ENCODE data around the gene PALD1.
"Not testable (repeated sequence)": the region's sequence is repeated elsewhere in the genome, so short reads cannot be mapped to it uniquely, and the experiment has no call there.

Gene PALD1

GRCh38 chr10:70571236-70571635, 92.7 kb downstream of the PALD1 start:
- DNase-seq (ENCODE audit: low read depth, low spot score), result no peak
- H3K4me1 ChIP-seq (ENCODE audit: control insufficient read depth, insufficient read depth, low read length), result no peaks in the 10 kb centered on the region
- H3K27me3 ChIP-seq (ENCODE audit: control insufficient read depth, insufficient read depth, low read length), result no peaks in the 10 kb centered on the region
- H3K36me3 ChIP-seq (ENCODE audit: control insufficient read depth, insufficient read depth, low read length), result peaks cover 3% of the 10 kb centered on the region; the same call in 1 of the 2 replicates
- H3K27ac ChIP-seq (ENCODE audit: low read length), result no peak overlapping the region
- H3K9me3 ChIP-seq (ENCODE audit: control insufficient read depth, insufficient read depth, low read length), result no peaks in the 10 kb centered on the region
- no peak overlapping the region for H3K4me3 ChIP-seq (ENCODE audit: low read length)
- WGBS (ENCODE audit: insufficient coverage, insufficient read length), result no CpG with 5 or more reads among the region's 4 CpGs

- Histone ChIP-seq H3K36me3 (ENCODE audit: control insufficient read depth, insufficient read depth, low read length) (peaks cover 3% of the 10 kb centered on the region; the same call in 1 of the 2 replicates), H3K9me3 (ENCODE audit: control insufficient read depth, insufficient read depth, low read length) (no peaks in the 10 kb centered on the region), H3K27ac (ENCODE audit: low read length) (no peak overlapping the region), H3K4me1 (ENCODE audit: control insufficient read depth, insufficient read depth, low read length) (no peaks in the 10 kb centered on the region), H3K27me3 (ENCODE audit: control insufficient read depth, insufficient read depth, low read length) (no peaks in the 10 kb centered on the region), H3K4me3 (ENCODE audit: low read length) (no peak overlapping the region)
- no CpG with 5 or more reads among the region's 16 CpGs for WGBS (ENCODE audit: insufficient coverage, insufficient read length)
- no peak for DNase-seq (ENCODE audit: low read depth, low spot score)
Observed at GRCh38 chr10:70571636-70572439, 93.3 kb downstream of the PALD1 start.

DNA sequence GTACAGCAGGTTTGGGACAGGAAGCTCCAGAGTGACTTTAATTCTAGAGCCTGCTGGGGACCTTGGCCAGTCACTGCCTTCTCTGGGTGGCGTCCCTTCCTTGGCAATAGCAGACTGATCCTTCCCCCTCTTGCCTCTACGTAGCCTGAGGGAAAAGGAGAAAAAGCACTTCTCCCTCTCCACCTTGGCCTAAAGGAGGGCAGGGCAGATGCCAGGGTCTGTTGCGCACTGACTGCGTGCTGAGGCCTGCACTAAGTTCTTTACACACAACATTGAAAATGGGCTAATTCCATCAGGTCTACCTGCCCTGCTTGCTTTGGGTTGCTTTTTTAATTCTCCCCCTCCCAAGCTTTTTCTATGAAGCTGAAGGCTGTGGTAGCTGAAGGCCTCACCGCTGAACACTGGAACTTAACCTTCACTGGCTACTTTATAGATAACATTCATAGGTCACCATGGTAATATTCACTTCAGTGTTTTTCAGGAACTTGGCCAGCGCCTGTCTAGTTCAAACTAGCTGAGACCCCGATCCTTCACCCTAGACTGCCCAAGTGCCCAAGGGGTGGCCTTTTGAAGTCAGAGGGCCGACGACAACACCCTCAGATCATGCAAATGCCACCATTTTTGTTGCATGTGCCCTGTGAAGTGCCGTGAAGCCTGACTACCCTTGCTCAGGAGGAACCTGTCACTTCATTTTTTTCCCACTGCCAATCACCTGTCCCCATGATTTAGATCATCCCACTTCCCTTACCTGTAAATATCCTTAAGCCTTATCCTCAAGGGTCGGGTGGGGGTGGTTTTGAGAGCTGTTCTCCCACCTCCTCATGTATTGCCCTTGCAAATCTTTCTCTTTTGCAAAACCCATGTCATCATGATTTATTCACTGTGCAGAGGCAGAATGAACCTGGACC, 95.3 kb downstream of the PALD1 start:
- WGBS (ENCODE audit: insufficient coverage, insufficient read length), result no CpG with 5 or more reads among the region's 11 CpGs
- Histone ChIP-seq H3K4me3 (ENCODE audit: low read length) (no peak overlapping the region), H3K4me1 (ENCODE audit: control insufficient read depth, insufficient read depth, low read length) (no peaks in the 10 kb centered on the region), H3K27ac (ENCODE audit: low read length) (no peak overlapping the region), H3K36me3 (ENCODE audit: control insufficient read depth, insufficient read depth, low read length) (no peaks in the 10 kb centered on the region), H3K9me3 (ENCODE audit: control insufficient read depth, insufficient read depth, low read length) (no peaks in the 10 kb centered on the region), H3K27me3 (ENCODE audit: control insufficient read depth, insufficient read depth, low read length) (no peaks in the 10 kb centered on the region)
- DNase-seq (ENCODE audit: low read depth, low spot score), result no peak

DNA sequence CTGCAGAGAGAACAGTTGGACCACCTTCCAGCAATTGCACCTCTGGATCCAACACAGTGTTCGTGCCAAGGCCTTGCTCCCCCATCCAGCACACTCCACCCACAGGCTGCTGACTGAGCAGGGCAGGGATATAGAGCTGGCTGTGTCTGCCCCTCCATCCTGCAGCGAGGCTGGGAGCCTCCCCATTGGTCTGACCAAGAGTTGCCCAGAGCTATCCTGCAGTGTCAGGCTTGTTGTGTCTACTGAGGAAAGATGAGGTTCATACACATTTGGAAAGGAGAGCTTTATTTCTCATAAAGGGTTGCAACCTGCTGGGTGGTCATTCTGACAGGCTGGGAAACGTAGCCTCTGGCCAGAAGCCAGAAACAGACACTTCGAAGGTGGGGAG, 96.9 kb downstream of the PALD1 start:
- WGBS (ENCODE audit: insufficient coverage, insufficient read length), result no CpG with 5 or more reads among the region's 4 CpGs
- H3K4me1 ChIP-seq (ENCODE audit: control insufficient read depth, insufficient read depth, low read length), result no peaks in the 10 kb centered on the region
- H3K36me3 ChIP-seq (ENCODE audit: control insufficient read depth, insufficient read depth, low read length), result no peaks in the 10 kb centered on the region
- no peaks in the 10 kb centered on the region for H3K9me3 ChIP-seq (ENCODE audit: control insufficient read depth, insufficient read depth, low read length)
- no peak overlapping the region for H3K4me3 ChIP-seq (ENCODE audit: low read length)
- no peaks in the 10 kb centered on the region for H3K27me3 ChIP-seq (ENCODE audit: control insufficient read depth, insufficient read depth, low read length)
- DNase-seq (ENCODE audit: low read depth, low spot score), result no peak
- H3K27ac ChIP-seq (ENCODE audit: low read length), result no peak overlapping the region

DNA sequence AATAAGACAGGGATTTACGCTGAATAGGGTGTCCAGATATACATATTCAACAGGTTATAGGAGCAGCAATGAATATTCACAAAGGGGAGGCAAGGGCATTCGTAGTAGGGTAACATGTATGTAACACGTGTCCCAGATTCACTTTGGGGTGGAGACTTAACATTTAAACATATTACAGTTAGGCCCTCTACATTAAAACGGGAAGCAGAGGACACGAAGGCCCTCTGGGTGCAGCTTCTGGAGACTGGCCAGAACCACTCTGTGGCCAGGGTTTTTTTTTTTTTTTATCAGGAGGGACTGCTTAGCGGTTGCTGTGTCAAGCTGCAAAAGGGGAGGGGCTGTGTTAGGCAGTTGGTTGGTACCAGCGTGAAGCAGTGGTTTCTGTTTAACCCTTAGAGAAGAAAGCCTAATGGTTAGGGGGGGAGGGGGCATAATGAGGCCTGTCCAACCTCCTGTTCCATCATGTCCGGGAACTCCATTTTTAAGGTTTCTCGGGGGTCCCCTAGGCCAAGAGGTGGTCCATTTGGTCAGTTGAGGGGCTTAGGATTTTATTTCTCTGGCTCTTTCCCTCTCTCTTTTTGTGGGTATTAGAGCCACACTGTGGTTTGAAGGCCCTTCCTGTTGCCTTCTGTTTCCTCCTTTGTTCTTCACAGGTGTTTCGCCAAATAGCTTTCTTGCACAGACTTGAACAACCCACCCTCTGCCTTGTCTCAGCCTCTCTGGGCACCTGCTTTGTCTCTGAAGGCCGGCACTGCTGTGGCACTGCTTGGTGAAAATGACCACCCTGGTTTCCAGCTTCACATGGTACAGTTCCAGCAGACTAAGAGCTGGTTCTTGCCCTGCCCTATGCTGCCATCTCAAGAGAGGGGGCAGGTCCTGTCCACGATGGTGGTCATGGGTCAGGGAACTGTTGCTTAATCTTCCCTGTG, 97.6 kb downstream of the PALD1 start:
- DNase-seq (ENCODE audit: low read depth, low spot score), result no peak
- H3K27ac ChIP-seq (ENCODE audit: low read length), result no peak overlapping the region

GRCh38 chr10:70576803-70577517, 98.4 kb downstream of the PALD1 start:
- DNase-seq (ENCODE audit: low read depth, low spot score), result no peak
- Histone ChIP-seq H3K27ac (ENCODE audit: low read length) (no peak overlapping the region), H3K4me1 (ENCODE audit: control insufficient read depth, insufficient read depth, low read length) (no peaks in the 10 kb centered on the region), H3K27me3 (ENCODE audit: control insufficient read depth, insufficient read depth, low read length) (no peaks in the 10 kb centered on the region), H3K4me3 (ENCODE audit: low read length) (no peak overlapping the region), H3K9me3 (ENCODE audit: control insufficient read depth, insufficient read depth, low read length) (no peaks in the 10 kb centered on the region), H3K36me3 (ENCODE audit: control insufficient read depth, insufficient read depth, low read length) (no peaks in the 10 kb centered on the region)
- WGBS (ENCODE audit: insufficient coverage, insufficient read length), result no CpG with 5 or more reads among the region's 2 CpGs

More for the DNA sequence above, 97.6 kb downstream of the PALD1 start:
- H3K36me3 ChIP-seq (ENCODE audit: control insufficient read depth, insufficient read depth, low read length), result no peaks in the 10 kb centered on the region
- H3K4me3 ChIP-seq (ENCODE audit: low read length), result no peak overlapping the region
- no peaks in the 10 kb centered on the region for H3K9me3 ChIP-seq (ENCODE audit: control insufficient read depth, insufficient read depth, low read length)
- WGBS (ENCODE audit: insufficient coverage, insufficient read length), result no CpG with 5 or more reads among the region's 12 CpGs
- no peaks in the 10 kb centered on the region for H3K27me3 ChIP-seq (ENCODE audit: control insufficient read depth, insufficient read depth, low read length)
- H3K4me1 ChIP-seq (ENCODE audit: control insufficient read depth, insufficient read depth, low read length), result no peaks in the 10 kb centered on the region

DNA sequence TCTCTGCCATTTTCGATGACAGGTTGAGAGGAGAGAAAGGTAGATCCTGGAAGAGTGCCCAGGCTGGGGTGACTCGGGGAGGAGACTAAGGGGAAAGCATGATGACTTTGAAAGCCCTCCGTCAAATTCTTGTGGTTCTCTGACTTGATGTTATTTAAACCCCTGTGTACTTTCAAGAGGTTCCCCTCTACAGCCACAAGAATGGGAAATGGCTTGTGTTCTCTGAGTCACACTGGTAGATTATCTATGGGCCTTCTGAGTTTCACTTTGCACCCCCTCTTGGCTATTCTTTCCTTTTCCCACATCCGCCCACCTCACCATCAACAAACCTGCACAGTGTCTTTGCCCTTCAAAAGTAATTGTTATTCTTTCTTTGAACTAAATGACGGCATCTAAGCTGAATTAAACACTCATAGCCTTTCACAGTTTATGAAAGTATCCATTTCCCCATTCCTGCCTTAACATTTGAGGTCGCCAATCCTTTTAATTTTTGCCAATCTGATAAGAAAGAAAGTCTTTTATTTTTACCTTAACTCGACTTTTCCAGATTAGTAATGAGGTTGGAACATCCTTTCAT, 99.9 kb downstream of the PALD1 start:
- no peak overlapping the region for H3K27ac ChIP-seq (ENCODE audit: low read length)
- H3K4me1 ChIP-seq (ENCODE audit: control insufficient read depth, insufficient read depth, low read length), result no peaks in the 10 kb centered on the region
- H3K9me3 ChIP-seq (ENCODE audit: control insufficient read depth, insufficient read depth, low read length), result no peaks in the 10 kb centered on the region
- H3K27me3 ChIP-seq (ENCODE audit: control insufficient read depth, insufficient read depth, low read length), result no peaks in the 10 kb centered on the region
- H3K4me3 ChIP-seq (ENCODE audit: low read length), result no peak overlapping the region
- no peak for DNase-seq (ENCODE audit: low read depth, low spot score)
- no peaks in the 10 kb centered on the region for H3K36me3 ChIP-seq (ENCODE audit: control insufficient read depth, insufficient read depth, low read length)
- no CpG with 5 or more reads among the region's 7 CpGs for WGBS (ENCODE audit: insufficient coverage, insufficient read length)

DNA sequence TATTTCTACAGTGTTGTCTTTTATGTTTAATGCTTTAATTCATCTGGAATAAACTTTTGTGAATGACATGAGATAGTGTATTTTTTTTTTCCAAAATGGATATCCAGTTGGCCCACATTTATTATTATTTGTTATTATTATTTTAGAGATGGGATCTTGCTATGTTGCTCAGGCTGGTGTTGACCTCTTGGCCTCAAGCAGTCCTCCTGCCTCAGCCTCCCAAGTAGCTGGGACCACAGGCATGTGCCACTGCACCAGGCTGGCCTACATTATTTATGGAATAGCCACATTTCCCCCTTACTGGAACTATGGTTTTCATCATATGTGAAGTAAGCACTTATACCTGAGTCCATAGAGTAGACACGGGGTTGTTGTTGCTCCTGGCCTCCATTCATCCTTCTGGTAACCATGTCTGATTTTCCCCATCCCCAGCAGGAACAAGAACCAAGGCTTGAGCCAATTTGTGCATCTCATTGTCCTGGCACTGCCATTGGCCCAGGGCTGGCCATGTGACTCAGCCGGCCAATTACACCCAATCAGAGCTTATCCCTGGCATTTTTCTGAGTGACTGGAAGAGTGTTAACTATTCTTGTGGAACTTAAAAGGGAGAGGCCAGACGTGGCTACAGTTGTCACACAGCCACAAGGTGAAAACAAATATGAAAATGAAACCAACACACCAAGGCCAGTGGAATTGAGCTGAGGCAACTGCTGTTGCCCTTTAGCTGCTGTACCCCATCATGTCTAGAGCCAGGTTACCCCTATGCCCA, 100.9 kb downstream of the PALD1 start:
- no peaks in the 10 kb centered on the region for H3K9me3 ChIP-seq (ENCODE audit: control insufficient read depth, insufficient read depth, low read length)
- no peaks in the 10 kb centered on the region for H3K27me3 ChIP-seq (ENCODE audit: control insufficient read depth, insufficient read depth, low read length)
- H3K36me3 ChIP-seq (ENCODE audit: control insufficient read depth, insufficient read depth, low read length), result no peaks in the 10 kb centered on the region
- no peak for DNase-seq (ENCODE audit: low read depth, low spot score)
- H3K4me3 ChIP-seq (ENCODE audit: low read length), result no peak overlapping the region
- no CpG with 5 or more reads among the region's 3 CpGs for WGBS (ENCODE audit: insufficient coverage, insufficient read length)
- H3K4me1 ChIP-seq (ENCODE audit: control insufficient read depth, insufficient read depth, low read length), result no peaks in the 10 kb centered on the region
- no peak overlapping the region for H3K27ac ChIP-seq (ENCODE audit: low read length)

DNA sequence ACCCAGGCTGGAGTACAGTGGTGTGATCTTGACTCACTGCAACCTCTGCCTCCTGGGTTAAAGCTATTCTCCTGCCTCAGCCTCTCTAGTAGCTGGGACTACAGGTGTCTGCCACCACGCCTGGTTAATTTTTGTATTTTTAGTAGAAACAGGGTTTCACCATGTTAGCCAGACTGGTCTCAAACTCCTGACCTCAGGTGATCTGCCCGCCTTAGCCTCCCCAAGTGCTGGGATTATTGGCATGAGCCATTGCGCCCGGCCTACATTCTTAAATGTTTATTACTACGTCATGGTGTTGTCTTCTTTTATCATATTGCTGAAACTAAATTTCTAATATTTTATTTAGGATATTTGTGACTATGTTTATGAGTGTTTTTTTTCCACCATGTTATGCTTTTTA, 102.6 kb downstream of the PALD1 start:
- DNase-seq (ENCODE audit: low read depth, low spot score); H3K4me1 ChIP-seq (ENCODE audit: control insufficient read depth, insufficient read depth, low read length); H3K27me3 ChIP-seq (ENCODE audit: control insufficient read depth, insufficient read depth, low read length); H3K36me3 ChIP-seq (ENCODE audit: control insufficient read depth, insufficient read depth, low read length); H3K27ac ChIP-seq (ENCODE audit: low read length); H3K4me3 ChIP-seq (ENCODE audit: low read length); H3K9me3 ChIP-seq (ENCODE audit: control insufficient read depth, insufficient read depth, low read length): not testable (repeated sequence)
- WGBS (ENCODE audit: insufficient coverage, insufficient read length), result no CpG with 5 or more reads among the region's 5 CpGs
